ENCODE data around the gene NNAT. TPM values are rescaled to one million over a fixed set of nuclear protein-coding genes. Genes with fewer than 3 reads are reported as not detected.

Gene NNAT
- total RNA-seq (2022; extraction: Qiagen RNA extraction), result not detected in 5 replicates

GRCh38 chr20:37521061-37521771, at the start of gene NNAT:
TSS of gene NNAT (plus strand) at chr20:37521250. CDS start at chr20:37521332, 82 bp downstream.

GRCh38 chr20:37527638-37528445, 6.8 kb downstream of the NNAT start, which contains the start of gene BLCAP:
TSS of gene BLCAP (minus strand) at chr20:37527876. CDS start at chr20:37519174, 8,702 bp downstream.

Other genes with a start within 250 kb of the NNAT start
- gene MANBAL, start 231.6 kb upstream of the NNAT start, total RNA-seq (2022; extraction: Qiagen RNA extraction), result 79.9 to 90.2 TPM (median 87.0 TPM) in 5 replicates
- 101 to 119 TPM (median 114 TPM) in 5 replicates for gene SRC, start 175.1 kb upstream of the NNAT start, total RNA-seq (2022; extraction: Qiagen RNA extraction)
- gene BLCAP, start 6.6 kb downstream of the NNAT start, total RNA-seq (2022; extraction: Qiagen RNA extraction), result 47.5 to 52.7 TPM (median 49.3 TPM) in 5 replicates
- 57.7 to 66.1 TPM (median 63.1 TPM) in 5 replicates for gene CTNNBL1, start 172.8 kb downstream of the NNAT start, total RNA-seq (2022; extraction: Qiagen RNA extraction)

Measured in A549 treated with AZD2906 at 1 μM for 4 hours (cell line).